K562 (cell line): ENCODE results near the gene CACNA2D3. TPM values are rescaled to one million over a fixed set of nuclear protein-coding genes. Genes with fewer than 3 reads are reported as not detected.

Source experiments
- ATAC-seq: fragments of 200-7000 bp; cut with Tn5 transposase; 3 replicates; pipeline ENCODE4 v1.9.1; 2020; ENCODE audit warnings: moderate library complexity
- BruUV-seq: library from RNA; stranded (reverse); fragments of 400-500 nt; replicated peaks from 2 replicates; lab custom pipeline; 2021; lab: Mats Ljungman, UMichigan
- CTCF ChIA-PET: fragments of 300-600 bp; formaldehyde crosslinking; extraction: SDS; loops from one replicate; lab custom pipeline; 2021; ENCODE audit warnings: low intra/inter-chr PET ratio; lab: Yijun Ruan, JAX
- POLR2A ChIA-PET: fragments of 300-600, 350-650 bp; sonication (Branson Sonifier 250); formaldehyde crosslinking; extraction: SDS; loops from one replicate; lab custom pipeline; 2021; ENCODE audit warnings: antibody characterized with exemption, inconsistent platforms; lab: Yijun Ruan, JAX
- DNase-seq, 4 experiments: peaks; one replicate each; pipeline versions ENCODE4 v3.0.0 to v3.0.0-alpha.2; 2011 to 2018; ENCODE audit warnings: low spot score in 3 of 4, mixed read lengths in 3 of 4; ENCODE audit errors: extremely low read depth in 1 of 4
- FAIRE-seq: peaks from 2 replicates; lab custom pipeline; 2011; peaks lifted over from hg19 to GRCh38; lab: Jason Lieb, UNC
- H2AFZ ChIP-seq: 2 replicates; pipeline ENCODE4 v1.6.0; 2011; ENCODE audit warnings: low read depth, low read length, control low read depth, inconsistent platforms
- H3K27ac ChIP-seq: fragments of 200-600 bp; 3 replicates; pipeline ENCODE4 v1.8.0; 2011; ENCODE audit warnings: low read depth, mild to moderate bottlenecking, control low read depth, inconsistent platforms, low read length, moderate library complexity, mixed read lengths; ENCODE audit errors: extremely low read depth
- H3K27me3 ChIP-seq, 2 experiments: fragments of 300-600 bp in 1 of 2; 2 replicates in 1 of 2; 3 replicates in 1 of 2; pipeline versions ENCODE4 v1.6.0 to v1.8.0; 2011; ENCODE audit warnings: inconsistent platforms in 2 of 2, low read length in 2 of 2, mild to moderate bottlenecking in 1 of 2, mixed read lengths in 1 of 2, moderate library complexity in 1 of 2; ENCODE audit not compliant: control insufficient read depth in 2 of 2, insufficient read depth in 2 of 2
- H3K36me3 ChIP-seq: fragments of 300-600 bp; 3 replicates; pipeline ENCODE4 v1.8.0; 2011; ENCODE audit warnings: mild to moderate bottlenecking, low read length, inconsistent platforms; ENCODE audit not compliant: control insufficient read depth, insufficient read depth
- H3K4me1 ChIP-seq, 2 experiments: fragments of 200-600 bp in 1 of 2; replicated peaks in 1 of 2; 2 replicates in 1 of 2; 3 replicates in 1 of 2; pipeline versions ENCODE4 v1.5.1 to v1.8.0; 2011; ENCODE audit warnings: inconsistent platforms in 2 of 2, low read length in 2 of 2, mild to moderate bottlenecking in 1 of 2, mixed read lengths in 1 of 2, moderate library complexity in 1 of 2; ENCODE audit not compliant: control insufficient read depth in 2 of 2, insufficient read depth in 2 of 2
- H3K4me2 ChIP-seq: 2 replicates; pipeline ENCODE4 v1.6.1; 2011; ENCODE audit warnings: low read length, control low read depth, inconsistent platforms, mixed read lengths; ENCODE audit not compliant: insufficient read depth
- H3K4me3 ChIP-seq: fragments of 200-600 bp; sonication (generic), shearing (Covaris generic); 2 replicates; pipeline ENCODE4 v1.5.1; 2016; ENCODE audit warnings: control low read depth, inconsistent platforms
- H3K79me2 ChIP-seq: fragments of 200-600 bp; 3 replicates; pipeline ENCODE4 v1.8.0; 2011; ENCODE audit warnings: low read length, inconsistent platforms; ENCODE audit not compliant: control insufficient read depth, insufficient read depth
- H3K9ac ChIP-seq, 2 experiments: 2 replicates each; pipeline versions ENCODE4 v1.6.0 to v1.6.1; 2011; ENCODE audit warnings: low read depth in 2 of 2, low read length in 2 of 2, control low read depth in 1 of 2, inconsistent platforms in 1 of 2, mild to moderate bottlenecking in 1 of 2, mixed read lengths in 1 of 2; ENCODE audit not compliant: insufficient read depth in 1 of 2
- H3K9me1 ChIP-seq: one replicate; pipeline ENCODE4 v1.6.0; 2011; ENCODE audit warnings: inconsistent platforms, mild to moderate bottlenecking, low read length, moderate library complexity; ENCODE audit not compliant: control insufficient read depth, insufficient read depth
- H3K9me3 ChIP-seq: replicated peaks from 2 replicates; pipeline ENCODE4 v1.5.1; 2011; ENCODE audit warnings: low read depth, low read length, inconsistent platforms; ENCODE audit not compliant: control insufficient read depth, insufficient read depth
- H4K20me1 ChIP-seq: replicated peaks from 2 replicates; pipeline ENCODE4 v1.6.1; 2011; ENCODE audit warnings: low read length, inconsistent platforms, mixed read lengths; ENCODE audit not compliant: control insufficient read depth, insufficient read depth
- ARHGAP35 ChIP-seq: fragments of 450-650 bp; IDR thresholded peaks from 2 replicates; pipeline ENCODE4 v1.6.1; 2018; ENCODE audit not compliant: partially characterized antibody
- ATF7 ChIP-seq: fragments of 450-650 bp; IDR thresholded peaks from 2 replicates; pipeline ENCODE4 v1.7.1; 2014; ENCODE audit warnings: mild to moderate bottlenecking, moderate library complexity
- C11orf30 ChIP-seq: fragments of 450-650 bp; IDR thresholded peaks from 2 replicates; pipeline ENCODE4 v1.6.1; 2016; ENCODE audit warnings: low read depth, mild to moderate bottlenecking
- HDAC1 ChIP-seq, 2 experiments: fragments of 450-650 bp; IDR thresholded peaks; 2 replicates each; pipeline ENCODE4 v1.6.1; 2016 to 2017; ENCODE audit warnings: inconsistent platforms in 1 of 2, mild to moderate bottlenecking in 1 of 2, moderate library complexity in 1 of 2
- HEY1 ChIP-seq: fragments of 250-450 bp; sonication (Bioruptor Pico); IDR thresholded peaks from 2 replicates; pipeline ENCODE4 v1.5.0; 2020; ENCODE audit warnings: mild to moderate bottlenecking, moderate library complexity, borderline replicate concordance
- LEF1 ChIP-seq: fragments of 450-650 bp; IDR thresholded peaks from 2 replicates; pipeline ENCODE4 v1.6.1; 2016; ENCODE audit warnings: mild to moderate bottlenecking
- MAFF ChIP-seq: IDR thresholded peaks from 2 replicates; pipeline ENCODE4 v1.6.1; 2012; ENCODE audit warnings: low read length, improper control_type of control experiment
- MAFG ChIP-seq: fragments of 450-650 bp; conservative IDR thresholded peaks from 2 replicates; pipeline ENCODE4 v1.6.1; 2016; ENCODE audit warnings: missing genetic modification characterization, missing compliant biosample characterization
- MAFK ChIP-seq: IDR thresholded peaks from 2 replicates; pipeline ENCODE4 v1.6.1; 2011; ENCODE audit warnings: low read length, improper control_type of control experiment
- NFE2L1 ChIP-seq: fragments of 450-650 bp; IDR thresholded peaks from 2 replicates; pipeline ENCODE4 v1.6.1; 2016; ENCODE audit warnings: missing genetic modification characterization, low read depth, mild to moderate bottlenecking, missing compliant biosample characterization, moderate library complexity, borderline replicate concordance
- PHB ChIP-seq: fragments of 250-450 bp; sonication (Bioruptor Pico); IDR thresholded peaks from 2 replicates; pipeline ENCODE4 v1.5.0; 2021
- PTBP1 ChIP-seq: fragments of 200-400 bp; formaldehyde crosslinking; IDR thresholded peaks from 2 replicates; pipeline ENCODE4 v1.6.1; 2017; ENCODE audit warnings: low read depth, low read length
- RCOR1 ChIP-seq, 2 experiments: IDR thresholded peaks; 2 replicates each; pipeline ENCODE4 v1.6.1; 2012; ENCODE audit warnings: low read depth in 2 of 2, low read length in 2 of 2, borderline replicate concordance in 1 of 2, improper control_type of control experiment in 1 of 2
- SFPQ ChIP-seq: fragments of 200-400 bp; formaldehyde crosslinking; IDR thresholded peaks from 2 replicates; pipeline ENCODE4 v1.6.1; 2017; ENCODE audit warnings: mild to moderate bottlenecking, low read depth, low read length, moderate library complexity
- ZBED1 ChIP-seq: IDR thresholded peaks from 2 replicates; pipeline ENCODE4 v1.6.1; 2014
- ZNF316 ChIP-seq: fragments of 450-650 bp; IDR thresholded peaks from 2 replicates; pipeline ENCODE4 v1.6.1; 2016
- WGBS: fragments of 100-300 bp; shearing (Covaris generic); methylation state at CpG from one replicate; pipeline ENCODE4 v1.1.6; 2016; ENCODE audit warnings: low coverage, mixed read lengths; ENCODE audit not compliant: insufficient coverage; ENCODE audit errors: missing lambda C conversion rate; 5-methylcytosine and 5-hydroxymethylcytosine counted together
- in situ Hi-C: fragments of 300-500 bp; cut with MboI; formaldehyde crosslinking; loops from 4 replicates; pipeline ENCODE4 v1.15.0; 2018; ENCODE audit warnings: inconsistent platforms, mixed read lengths
- intact Hi-C: fragments of 100-400 bp; cut with micrococcal nuclease; formaldehyde crosslinking; loops from 2 replicates; pipeline ENCODE4 v1.14.2; 2022
- polyA plus RNA-seq, 8 experiments: library from polyadenylated mRNA; depleted of rRNA in 4 of 8; stranded (reverse) in 5 of 8; unstranded in 3 of 8; fragments of >200 nt; fragmentation: Nextera tagmentation in 2 of 8; fragmentation: Illumina TruSeq in 1 of 8; extraction: Ambion mirVana in 2 of 8; extraction: Trizol in 1 of 8; gene quantifications; 2 replicates each; pipeline versions ENCODE4 v1.2.1 to v1.2.3, GENCODE V29; 2011 to 2014; ENCODE audit warnings: inconsistent platforms in 1 of 8, missing spikeins in 1 of 8
- total RNA-seq, 7 experiments: library from RNA; depleted of rRNA in 6 of 7; stranded (reverse); fragments of >200 nt in 6 of 7; fragmentation: Illumina TruSeq in 2 of 7; extraction: Trizol in 2 of 7; gene quantifications; 2 replicates each; pipeline versions ENCODE4 v1.2.1 to v1.2.3, GENCODE V29; 2011 to 2021; ENCODE audit warnings: low replicate concordance in 1 of 7
- TF ChIP-seq, protein P1 (sequence below): sonication (generic); formaldehyde crosslinking; IDR thresholded peaks from 2 replicates; pipeline ENCODE4 v1.5.0; 2020; ENCODE audit warnings: missing genetic modification reagents

Gene CACNA2D3
- total and polyA plus RNA-seq, 9 of the 15 experiments (the other 6 are each of a cell fraction or from before 2014, with no cell fraction given): 0.01 TPM; not detected in 8

GRCh38 chr3:54408328-54408727, 286.0 kb downstream of the CACNA2D3 start:
- Histone ChIP-seq H3K27me3 (no peaks in the 10 kb centered on the region), H3K9me1 (no peaks in the 10 kb centered on the region), H3K9ac (no peak overlapping the region), H3K27ac (no peak overlapping the region), H3K36me3 (no peaks in the 10 kb centered on the region), H3K9me3 (no peaks in the 10 kb centered on the region), H3K4me2 (no peak overlapping the region), H4K20me1 (no peaks in the 10 kb centered on the region), H3K79me2 (no peaks in the 10 kb centered on the region), H2AFZ (no peak overlapping the region), H3K4me1 (no peaks in the 10 kb centered on the region), H3K4me3 (no peak overlapping the region)
- ChIA-PET POLR2A (no interaction called here), CTCF (no interaction called here)
- ATAC-seq: no peak
- WGBS: 0% methylated on average over 2 of the region's 2 CpGs
- FAIRE-seq: no peak
- in situ Hi-C loops (no loop called here), intact Hi-C loops (no loop called here)
- BruUV-seq: no TSS peak
- DNase-seq: no peak
- peak; percentile 60; the same call in 1 of the 2 replicates for TF ChIP-seq MAFF
- peak; percentile 44; the same call in 1 of the 2 replicates for TF ChIP-seq C11orf30
- TF ChIP-seq RCOR1 (IDR thresholded peaks at IDR 0.05; ENCODE audit: borderline replicate concordance in 1 of 2, low read depth in 2 of 2, low read length in 2 of 2): no peak
- TF ChIP-seq HEY1: no peak
- peak; percentile 70 for TF ChIP-seq ZNF316
- peak; percentile 37 for TF ChIP-seq MAFG (tag)
- TF ChIP-seq HDAC1 (IDR thresholded peaks at IDR 0.05): no peak
- TF ChIP-seq MAFK: peak; percentile 80

DNA sequence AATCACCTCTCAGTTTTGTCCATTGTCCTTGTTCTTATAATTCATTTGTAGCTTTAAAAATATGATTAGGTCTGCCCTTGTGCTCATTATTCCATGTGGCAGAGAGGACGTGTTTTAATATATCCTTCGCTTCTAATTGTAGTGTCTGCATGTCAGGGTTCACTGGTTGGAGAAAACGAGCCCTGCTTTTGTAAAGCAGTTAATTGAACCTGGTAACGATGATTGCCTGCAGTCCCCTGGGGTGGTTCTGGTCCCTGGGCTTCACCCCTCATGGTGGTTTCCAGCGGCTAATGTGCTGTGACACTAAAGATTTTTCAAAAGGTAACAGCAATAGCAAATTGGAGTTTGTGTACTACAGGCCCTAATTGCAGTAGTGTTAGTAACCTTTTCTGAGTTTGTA, 299.6 kb downstream of the CACNA2D3 start:
- intact Hi-C loops: no loop called here
- H2AFZ ChIP-seq: no peak overlapping the region
- WGBS: 0% methylated on average over 5 of the region's 5 CpGs
- POLR2A ChIA-PET: no interaction called here
- H3K27ac ChIP-seq: no peak overlapping the region
- no peak for DNase-seq
- H3K9me1 ChIP-seq: no peaks in the 10 kb centered on the region
- H3K4me2 ChIP-seq: no peak overlapping the region
- H3K4me1 ChIP-seq: no peaks in the 10 kb centered on the region
- TF ChIP-seq PTBP1 (no peak), PHB (CRISPR knock-in tag) (no peak), ZBED1 (no peak), ATF7 (no peak), SFPQ (no peak), LEF1 (no peak), NFE2L1 (tag) (no peak), ARHGAP35 (no peak)
- TF ChIP-seq, protein P1, sequence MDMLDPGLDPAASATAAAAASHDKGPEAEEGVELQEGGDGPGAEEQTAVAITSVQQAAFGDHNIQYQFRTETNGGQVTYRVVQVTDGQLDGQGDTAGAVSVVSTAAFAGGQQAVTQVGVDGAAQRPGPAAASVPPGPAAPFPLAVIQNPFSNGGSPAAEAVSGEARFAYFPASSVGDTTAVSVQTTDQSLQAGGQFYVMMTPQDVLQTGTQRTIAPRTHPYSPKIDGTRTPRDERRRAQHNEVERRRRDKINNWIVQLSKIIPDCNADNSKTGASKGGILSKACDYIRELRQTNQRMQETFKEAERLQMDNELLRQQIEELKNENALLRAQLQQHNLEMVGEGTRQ (CRISPR knock-in tag): no peak
- TF ChIP-seq, all 486 proteins: peak for 0
- Histone ChIP-seq H3K9me3 (no peaks in the 10 kb centered on the region), H4K20me1 (no peaks in the 10 kb centered on the region), H3K27me3 (no peaks in the 10 kb centered on the region), H3K36me3 (no peaks in the 10 kb centered on the region), H3K4me3 (no peak overlapping the region), H3K79me2 (no peaks in the 10 kb centered on the region), H3K9ac (no peak overlapping the region)
- ATAC-seq (no peak), FAIRE-seq (no peak)
- CTCF ChIA-PET: no interaction called here
- in situ Hi-C loops: no loop called here
- BruUV-seq: no TSS peak
